ENCODE measurements around the gene TMEM45A.

TMEM45A gene

DNA sequence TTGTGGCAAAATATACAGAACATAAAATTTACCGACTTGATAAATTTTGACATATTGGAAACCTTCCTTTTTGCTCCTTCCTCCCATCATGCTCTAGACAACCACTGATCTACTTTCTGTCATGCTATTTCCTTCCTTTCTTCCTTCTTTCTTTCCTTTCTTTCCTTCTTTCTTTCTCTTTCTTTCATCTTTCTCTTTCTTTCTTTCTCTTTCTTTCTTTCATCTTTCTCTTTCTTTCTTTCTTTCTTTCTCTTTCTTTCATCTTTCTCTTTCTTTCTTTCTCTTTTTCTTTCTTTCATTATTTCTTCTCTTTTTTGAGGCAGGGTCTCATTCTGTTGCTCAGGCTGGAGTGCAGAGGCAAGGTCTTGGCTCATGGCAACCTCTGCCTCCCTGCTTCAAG, 8.9 kb upstream of the TMEM45A start:
- TF ChIP-seq, protein P1, sequence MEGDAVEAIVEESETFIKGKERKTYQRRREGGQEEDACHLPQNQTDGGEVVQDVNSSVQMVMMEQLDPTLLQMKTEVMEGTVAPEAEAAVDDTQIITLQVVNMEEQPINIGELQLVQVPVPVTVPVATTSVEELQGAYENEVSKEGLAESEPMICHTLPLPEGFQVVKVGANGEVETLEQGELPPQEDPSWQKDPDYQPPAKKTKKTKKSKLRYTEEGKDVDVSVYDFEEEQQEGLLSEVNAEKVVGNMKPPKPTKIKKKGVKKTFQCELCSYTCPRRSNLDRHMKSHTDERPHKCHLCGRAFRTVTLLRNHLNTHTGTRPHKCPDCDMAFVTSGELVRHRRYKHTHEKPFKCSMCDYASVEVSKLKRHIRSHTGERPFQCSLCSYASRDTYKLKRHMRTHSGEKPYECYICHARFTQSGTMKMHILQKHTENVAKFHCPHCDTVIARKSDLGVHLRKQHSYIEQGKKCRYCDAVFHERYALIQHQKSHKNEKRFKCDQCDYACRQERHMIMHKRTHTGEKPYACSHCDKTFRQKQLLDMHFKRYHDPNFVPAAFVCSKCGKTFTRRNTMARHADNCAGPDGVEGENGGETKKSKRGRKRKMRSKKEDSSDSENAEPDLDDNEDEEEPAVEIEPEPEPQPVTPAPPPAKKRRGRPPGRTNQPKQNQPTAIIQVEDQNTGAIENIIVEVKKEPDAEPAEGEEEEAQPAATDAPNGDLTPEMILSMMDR (IDR thresholded peaks at IDR 0.05; ENCODE audit: insufficient read depth, low read depth, low read length, missing control alignments) = no peak
- H3K4me3 ChIP-seq (ENCODE audit: low read depth, low read length) = no peak overlapping the region
- DNase-seq (ENCODE audit: low read depth) = no peak

DNA sequence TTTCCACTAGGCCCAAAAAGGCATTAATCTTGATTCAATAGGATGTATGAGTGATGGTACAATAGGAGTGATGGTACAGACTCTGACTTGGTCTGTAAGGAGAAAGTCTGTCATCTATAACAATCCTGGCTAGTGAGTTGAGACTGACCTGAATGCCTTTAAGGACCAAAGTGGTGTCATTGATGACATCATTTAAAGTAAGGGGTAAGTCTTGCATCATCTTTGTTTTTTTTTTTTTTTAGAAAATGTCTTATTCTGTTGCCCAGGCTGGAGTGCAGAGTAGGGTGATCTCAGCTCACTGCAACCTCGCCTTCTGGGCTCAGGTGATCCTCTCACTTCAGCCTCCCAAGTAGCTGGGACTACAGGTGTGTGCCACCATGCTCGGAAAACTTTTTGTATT, 5.6 kb upstream of the TMEM45A start:
- DNase-seq (ENCODE audit: low read depth) = no peak
- TF ChIP-seq, protein P1 (IDR thresholded peaks at IDR 0.05; ENCODE audit: insufficient read depth, low read depth, low read length, missing control alignments) = no peak
- no peak overlapping the region for H3K4me3 ChIP-seq (ENCODE audit: low read depth, low read length)

DNA sequence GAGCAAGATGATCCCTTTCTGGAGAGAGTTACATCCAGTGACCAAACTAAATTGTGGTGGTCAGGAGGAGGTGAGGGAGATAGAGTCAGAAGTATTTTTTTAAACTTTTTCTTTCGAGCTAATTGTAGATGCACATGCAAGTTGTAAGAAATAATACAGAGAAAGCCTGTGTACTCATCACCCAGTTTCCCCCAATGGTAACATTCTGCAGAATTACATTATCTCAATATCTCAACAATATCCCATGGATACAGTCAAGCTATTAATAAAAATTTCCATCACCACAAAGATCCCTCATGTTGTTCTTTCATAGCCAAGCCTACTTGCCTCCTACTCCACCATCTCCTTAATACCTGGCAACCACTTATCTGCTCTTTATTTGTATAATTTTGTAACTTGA, 3.3 kb upstream of the TMEM45A start:
- DNase-seq (ENCODE audit: low read depth) = no peak
- TF ChIP-seq, protein P1 (IDR thresholded peaks at IDR 0.05; ENCODE audit: insufficient read depth, low read depth, low read length, missing control alignments) = no peak
- no peak overlapping the region for H3K4me3 ChIP-seq (ENCODE audit: low read depth, low read length)

DNA sequence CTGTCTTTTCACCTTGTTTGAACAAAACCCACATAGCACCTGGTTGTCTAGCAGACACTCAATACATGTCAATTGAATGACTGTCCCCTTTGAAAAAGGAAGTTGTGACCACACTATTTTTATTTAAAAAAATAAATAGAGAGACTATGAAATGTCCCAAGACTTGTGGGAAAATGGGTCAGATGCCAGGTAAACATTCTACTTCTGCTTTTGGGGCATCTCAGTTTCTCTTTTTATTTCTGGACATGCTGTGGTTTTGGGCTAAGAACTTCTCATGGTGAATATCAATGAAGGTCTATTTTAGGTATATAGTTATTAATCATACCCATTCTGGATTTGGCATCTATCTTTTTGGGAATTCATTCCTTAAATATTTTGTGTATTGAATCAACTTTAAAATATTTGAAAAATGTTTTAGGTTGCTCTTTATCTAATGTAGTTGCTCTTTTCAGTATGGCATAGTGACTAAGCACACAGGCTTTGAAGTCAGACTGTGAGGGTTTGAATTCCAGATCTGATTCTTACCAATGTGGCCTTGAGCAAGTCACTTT, 4.4 kb downstream of the TMEM45A start:
- TF ChIP-seq, protein P1 (IDR thresholded peaks at IDR 0.05; ENCODE audit: insufficient read depth, low read depth, low read length, missing control alignments) = no peak
- no peak overlapping the region for H3K4me3 ChIP-seq (ENCODE audit: low read depth, low read length)
- peak; percentile 67 for DNase-seq (ENCODE audit: low read depth)

DNA sequence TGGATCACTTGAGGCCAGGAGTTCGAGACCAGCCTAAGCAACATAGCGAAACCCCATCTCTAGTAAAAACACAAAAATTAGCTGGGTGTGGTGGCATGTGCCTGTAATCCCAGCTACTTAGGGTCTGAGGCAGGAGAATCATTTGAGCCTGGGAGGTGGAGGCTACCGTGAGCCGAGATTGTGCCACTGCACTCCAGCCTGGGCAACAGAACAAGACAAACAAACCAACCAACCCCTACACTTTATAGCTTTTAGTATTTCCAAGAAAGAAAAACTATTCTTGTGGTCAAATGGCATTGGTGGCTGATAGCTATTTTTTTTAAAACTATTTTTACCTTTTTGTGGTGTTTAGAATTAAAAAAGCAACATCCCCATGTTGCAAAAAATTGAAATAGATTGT, 7.2 kb downstream of the TMEM45A start:
- no peak overlapping the region for H3K4me3 ChIP-seq (ENCODE audit: low read depth, low read length)
- DNase-seq (ENCODE audit: low read depth) = no peak
- TF ChIP-seq, protein P1 (IDR thresholded peaks at IDR 0.05; ENCODE audit: insufficient read depth, low read depth, low read length, missing control alignments) = no peak

DNA sequence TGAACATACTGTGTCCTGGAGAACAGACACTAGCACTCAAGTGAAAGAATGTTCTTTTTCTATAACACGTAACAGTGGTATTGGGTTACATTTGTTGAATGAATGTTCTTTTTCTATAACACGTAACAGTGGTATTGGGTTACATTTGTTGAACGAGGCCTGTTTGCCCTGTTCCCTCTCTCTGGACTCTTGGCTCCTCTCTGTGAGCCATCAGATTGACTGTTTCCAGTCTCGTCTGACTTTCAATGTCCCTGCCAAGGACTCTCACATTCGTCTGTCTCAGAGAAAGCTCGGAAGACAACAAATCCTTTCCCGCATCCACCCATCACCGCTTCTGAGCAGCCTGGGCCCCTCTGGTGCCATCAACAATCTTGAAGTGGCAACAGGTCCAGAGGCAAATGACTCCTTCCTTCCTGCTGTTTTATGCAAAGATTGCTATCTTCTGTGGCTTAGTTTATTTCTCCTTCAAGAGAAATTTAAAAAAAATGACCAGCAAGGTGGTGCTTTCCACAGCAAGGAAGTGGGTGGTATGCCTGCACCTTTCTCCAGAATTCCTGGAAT, 8.0 kb downstream of the TMEM45A start:
- DNase-seq (ENCODE audit: low read depth) = no peak

More for the DNA sequence above, 8.0 kb downstream of the TMEM45A start:
- H3K4me3 ChIP-seq (ENCODE audit: low read depth, low read length) = no peak overlapping the region
- TF ChIP-seq, protein P1 (IDR thresholded peaks at IDR 0.05; ENCODE audit: insufficient read depth, low read depth, low read length, missing control alignments) = no peak

Data from GM12865 (cell line).